DMS79 treated with DMSO at 0.1 percent for 48 hours (cell line): ENCODE measurements around the gene PAAF1.

ENCODE experiments used
- DNase-seq: peaks from one replicate; lab custom pipeline; 2025; lab: John Stamatoyannopoulos, UW

The PAAF1 gene

DNA sequence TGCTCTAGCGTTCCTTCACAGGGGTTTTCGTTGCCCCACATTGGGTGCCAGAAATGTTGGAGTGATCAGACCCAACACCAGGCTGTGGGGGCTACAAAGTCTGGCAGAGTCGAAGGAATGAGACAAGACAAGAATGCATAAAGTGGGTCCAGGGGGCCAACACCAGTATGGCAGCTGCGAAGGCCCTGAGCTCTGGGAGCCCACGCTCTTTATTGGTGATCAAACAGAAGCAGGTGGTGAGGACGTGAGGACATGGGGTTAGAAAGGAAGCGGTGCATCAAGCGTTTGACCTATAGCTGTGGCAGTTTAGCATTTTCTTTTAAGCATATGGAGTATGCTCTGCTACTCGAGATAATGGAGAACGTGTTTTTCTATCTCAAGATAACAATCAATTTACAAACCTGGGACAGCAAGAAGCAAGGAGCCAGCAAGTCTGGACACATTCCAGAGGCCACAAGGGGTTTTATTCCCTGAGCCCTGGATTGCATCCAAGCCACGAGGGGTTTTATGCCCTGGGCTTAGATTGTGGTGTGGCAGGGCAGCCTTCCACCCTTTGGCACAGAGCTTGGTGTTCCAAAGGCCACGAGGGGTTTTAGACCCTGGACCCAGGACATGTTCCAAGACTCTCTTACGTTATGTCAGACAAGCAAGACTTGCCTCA lies 70.1 kb downstream of the PAAF1 start:
- DNase-seq = peak; percentile 54

DNA sequence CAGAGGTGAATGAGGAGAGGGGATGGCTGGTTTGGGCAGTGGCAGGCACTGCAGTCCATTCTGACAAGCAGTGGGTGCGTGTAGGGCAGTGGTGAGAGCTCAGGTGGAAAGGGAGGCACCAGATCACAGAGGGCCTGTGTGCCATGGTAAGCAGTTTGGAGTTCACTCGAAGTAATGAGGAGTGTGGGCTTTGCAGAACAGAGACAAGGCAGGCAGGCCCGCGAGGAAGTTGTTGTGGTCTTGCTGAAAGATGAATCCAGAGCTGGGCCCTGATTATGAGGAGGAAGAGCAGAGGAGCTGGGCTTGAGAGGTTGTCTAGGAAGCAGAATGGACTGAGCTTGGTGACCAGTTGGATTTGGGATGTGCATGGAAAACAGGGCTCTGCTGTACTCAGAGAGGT lies 72.4 kb downstream of the PAAF1 start:
- no peak for DNase-seq

DNA sequence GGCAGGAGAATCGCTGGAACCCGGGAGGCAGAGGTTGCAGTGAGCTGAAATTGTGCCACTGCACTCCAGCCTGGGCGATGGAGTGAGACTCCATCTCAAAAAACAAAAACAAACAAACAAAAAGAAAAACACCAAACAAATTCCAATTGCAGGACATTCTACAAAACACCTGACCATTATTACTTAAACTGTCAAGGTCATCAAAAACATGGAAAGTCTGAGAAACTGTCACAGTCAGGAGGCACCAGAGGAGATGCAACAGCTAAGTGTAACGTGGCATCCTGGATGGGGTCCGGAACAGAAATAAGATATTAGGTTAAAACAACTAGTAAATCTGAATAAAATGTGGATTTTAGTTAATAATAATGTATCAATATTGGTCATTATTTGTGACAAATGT lies 73.1 kb downstream of the PAAF1 start:
- no peak for DNase-seq

DNA sequence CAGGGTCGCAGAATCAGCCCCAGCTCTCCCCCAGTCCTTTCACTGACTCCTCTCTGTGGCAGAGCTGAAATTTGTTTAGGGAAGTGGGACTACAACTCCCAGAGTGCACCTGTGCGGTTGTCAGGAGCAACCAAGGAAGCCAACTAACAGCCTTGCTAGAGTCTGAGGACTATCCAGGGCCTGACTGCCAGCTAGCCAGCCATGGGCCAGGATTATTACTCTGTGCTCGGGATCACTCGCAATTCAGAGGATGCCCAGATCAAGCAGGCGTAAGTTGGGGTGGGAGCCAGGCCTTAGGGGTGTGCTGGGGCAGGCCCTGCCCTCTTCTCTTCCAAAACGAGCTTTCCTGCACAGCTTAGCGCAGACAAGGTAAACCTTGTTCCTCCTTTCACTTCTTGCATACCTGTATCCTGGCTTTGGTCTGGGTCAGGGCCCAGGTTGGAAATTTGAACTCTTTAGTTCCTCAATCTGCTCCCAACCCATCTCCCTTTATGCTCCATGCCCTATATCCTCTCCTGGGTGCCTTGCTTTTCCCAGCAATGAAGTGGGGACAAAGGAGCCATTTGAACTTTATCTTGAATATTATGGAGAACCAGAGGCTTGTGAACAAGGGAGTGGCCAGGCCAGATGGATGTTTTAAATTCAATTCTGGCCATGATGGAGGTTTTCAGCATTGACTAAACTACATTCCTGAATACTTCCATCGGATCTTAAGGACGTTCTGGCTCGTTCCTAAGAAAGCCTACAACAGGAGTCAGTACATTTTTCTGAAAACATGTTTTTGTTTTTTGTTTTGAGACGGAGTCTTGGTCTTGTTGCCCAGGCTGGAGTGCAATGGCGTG lies 74.3 kb downstream of the PAAF1 start, which contains the start of gene DNAJB13:
Gene DNAJB13, plus strand, starts transcription at position 158 of the 842 bp plus-strand sequence. Its CDS starts 44 bp downstream, at position 202.
- DNase-seq = peak; percentile 61

DNA sequence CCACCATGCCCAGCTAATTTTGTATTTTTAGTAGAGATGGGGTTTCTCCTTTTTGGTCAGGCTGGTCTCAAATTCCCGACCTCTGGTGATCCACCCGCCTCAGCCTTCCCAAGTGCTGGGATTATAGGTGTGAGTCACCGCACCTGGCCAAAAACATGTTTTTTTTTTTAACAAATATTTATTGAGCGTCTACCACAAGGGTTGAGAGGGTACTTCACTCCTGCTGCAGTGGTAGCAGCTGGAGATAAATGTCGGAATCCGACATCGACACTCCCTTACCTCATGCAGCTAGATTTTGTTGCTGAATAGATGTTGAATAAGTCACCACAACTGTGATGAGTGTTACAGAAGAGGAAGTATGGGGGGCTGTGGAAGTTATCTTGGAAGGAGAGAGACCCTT lies 75.0 kb downstream of the PAAF1 start:
- DNase-seq = peak; percentile 95

DNA sequence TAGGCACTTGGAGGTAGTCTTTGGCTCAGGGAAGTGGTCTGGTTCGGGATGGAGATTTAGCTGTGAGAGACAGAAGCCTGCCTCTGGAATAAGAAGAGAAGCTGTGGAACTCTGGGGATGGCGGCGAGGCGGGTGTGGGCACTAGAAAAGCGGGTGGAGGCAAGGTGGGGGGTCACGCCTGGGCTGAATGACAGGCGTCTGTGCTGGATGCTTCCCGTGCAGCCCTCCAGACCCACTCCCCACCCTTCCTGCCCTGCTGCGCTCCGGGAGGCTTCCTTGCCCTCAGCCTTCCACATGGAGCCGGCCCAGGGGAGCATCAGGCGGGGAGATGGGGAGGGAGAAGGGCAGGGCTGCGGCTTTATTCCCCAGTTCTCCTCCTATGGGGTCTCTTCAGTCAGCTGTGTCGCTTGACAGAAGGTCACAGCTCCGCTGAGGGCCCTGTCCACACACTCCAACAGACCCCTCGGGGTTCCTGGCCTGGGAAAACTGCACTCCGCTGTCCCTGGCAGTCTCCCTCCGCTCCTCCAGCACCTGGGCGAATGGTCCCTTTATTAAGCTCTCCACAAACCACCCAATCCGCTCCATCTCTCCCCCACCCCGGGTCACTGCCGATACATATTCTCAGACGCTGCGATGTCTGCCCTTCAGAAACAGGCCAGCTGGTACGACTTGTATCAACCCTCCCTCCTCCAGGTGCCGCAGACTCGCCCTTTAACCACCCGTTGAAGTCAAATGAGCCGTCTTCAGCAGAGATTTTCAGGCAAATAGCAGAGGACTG lies 80.3 kb downstream of the PAAF1 start:
- peak; percentile 89 for DNase-seq

DNA sequence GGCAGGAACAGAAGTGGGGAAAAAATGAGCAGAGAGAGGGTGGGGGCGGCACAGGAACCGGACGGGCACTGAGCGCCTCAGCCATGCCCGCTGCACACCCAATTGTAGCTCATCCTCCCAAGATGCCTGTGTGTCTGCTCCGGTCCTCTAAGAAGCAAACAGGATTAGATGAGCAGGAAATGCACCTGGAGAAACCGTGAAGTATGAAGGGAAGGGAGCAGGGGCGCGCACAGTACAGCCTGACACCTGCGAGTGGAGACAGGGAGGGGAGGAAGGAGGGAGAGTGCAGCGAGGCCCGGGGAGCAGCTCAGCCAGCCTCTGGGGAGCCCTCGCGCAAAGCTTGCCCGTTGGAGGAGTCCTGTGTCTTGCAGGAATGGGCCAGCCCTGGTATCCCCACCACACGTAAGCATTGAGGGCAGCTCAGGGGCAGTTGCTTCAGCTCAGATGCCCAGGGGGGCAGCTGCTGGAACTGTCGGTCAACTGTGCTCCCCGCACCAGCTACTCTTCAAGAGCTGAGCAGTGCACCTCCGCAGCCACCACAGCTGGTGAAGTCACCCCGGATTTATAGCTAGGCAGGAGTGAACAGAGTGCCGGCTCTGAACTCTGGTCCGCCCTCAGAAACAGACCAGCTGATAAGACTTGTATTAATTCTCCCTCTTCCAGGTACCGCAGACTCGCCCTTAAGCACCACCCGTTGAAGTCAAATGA lies 81.0 kb downstream of the PAAF1 start:
- DNase-seq = peak; percentile 89

DNA sequence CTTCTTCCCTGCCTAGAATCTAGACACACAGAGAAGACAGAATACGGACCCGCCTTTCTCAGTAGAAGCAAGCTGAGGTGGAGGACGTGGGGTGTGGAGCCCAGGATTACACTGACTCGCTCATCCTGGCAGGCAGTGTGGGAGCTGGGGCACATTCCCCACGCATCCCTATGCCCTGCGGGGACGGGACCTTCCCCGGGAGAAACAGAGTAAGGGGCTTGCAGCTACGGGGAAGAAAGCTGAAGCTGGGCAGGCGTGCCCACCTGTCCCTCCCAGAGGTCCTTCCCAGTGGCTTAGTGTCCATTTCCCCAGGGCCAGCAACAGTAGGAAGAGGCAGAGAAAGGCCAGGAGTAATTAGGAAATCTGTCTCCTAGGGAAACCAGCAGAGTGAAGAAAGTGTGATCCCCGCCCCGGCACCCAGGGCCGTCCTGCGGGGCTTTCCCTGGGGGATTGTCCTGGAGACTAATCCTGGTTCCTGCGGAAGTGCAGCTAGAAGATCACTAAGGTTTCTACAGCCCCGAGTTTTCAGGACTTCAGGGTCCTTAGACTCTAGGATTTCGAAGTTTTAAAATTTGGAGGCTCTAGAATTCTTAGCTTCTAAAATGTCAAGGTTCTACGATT lies 81.8 kb downstream of the PAAF1 start:
- DNase-seq = no peak

DNA sequence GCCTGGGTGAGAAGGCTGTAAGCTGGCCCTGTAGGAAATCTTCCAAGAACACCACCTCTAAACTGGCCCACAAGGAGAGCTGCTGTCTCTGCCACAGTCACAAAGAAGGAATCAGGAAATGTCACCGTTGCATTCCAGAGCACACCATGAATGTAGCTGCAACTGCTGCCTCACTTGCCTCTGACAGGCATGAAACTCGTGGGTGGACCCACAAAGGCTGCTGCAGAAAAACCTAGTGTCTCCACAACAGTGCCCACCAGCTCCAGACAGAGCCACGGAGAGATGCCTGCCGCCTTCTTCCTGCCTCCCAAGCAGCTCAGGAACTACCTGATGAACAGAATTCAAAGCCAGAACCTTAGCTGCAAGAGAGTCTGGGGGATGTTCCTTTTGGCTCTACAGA lies 84.5 kb downstream of the PAAF1 start:
- no peak for DNase-seq

DNA sequence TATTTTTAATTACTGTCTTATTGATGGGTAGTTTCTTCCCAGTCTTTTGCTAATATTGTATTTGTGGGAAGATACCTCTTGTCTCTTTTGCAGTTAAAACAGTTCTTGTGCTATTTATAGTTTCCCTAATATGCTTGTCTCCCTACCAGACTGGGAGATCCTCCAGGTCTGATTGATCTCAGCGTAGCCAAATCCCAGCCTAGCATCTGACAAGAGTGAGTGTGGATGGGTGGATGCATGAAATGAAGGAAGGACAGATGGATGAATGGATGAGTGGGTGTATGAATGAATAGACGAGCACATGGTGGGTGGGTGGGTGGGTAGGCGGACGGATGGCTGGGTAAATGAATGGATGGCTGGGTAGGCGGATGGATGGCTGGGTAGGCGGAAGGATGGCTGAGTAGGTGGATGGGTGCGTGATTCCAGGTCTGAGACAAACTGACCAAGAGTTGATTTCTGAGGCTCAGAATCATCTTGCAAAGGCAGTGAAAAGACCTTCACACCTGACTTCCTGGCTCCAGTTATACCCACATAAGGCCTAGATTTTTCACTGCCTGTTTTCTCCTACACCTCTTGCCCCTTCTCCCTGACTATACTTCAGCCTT lies 85.4 kb downstream of the PAAF1 start:
- no peak for DNase-seq

DNA sequence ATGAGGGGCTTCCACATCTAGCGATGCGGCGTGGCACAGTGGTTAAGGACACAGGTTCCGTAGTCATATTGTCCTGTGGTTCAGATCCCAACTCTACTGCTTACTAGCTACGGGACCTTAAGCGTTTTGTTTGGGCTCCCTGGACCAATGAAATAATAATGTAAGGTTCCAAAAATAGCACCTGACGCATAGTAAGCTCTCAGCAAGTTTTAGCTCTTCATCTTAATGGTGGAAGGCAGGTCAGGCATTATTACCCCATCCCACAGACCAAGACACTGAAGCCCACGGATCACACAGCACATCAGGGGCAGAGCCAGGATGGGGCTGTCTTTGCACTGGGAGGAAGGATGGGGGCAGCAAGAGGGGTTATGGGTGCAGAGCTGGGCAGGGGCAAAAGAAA lies 87.1 kb downstream of the PAAF1 start:
- DNase-seq = no peak

DNA sequence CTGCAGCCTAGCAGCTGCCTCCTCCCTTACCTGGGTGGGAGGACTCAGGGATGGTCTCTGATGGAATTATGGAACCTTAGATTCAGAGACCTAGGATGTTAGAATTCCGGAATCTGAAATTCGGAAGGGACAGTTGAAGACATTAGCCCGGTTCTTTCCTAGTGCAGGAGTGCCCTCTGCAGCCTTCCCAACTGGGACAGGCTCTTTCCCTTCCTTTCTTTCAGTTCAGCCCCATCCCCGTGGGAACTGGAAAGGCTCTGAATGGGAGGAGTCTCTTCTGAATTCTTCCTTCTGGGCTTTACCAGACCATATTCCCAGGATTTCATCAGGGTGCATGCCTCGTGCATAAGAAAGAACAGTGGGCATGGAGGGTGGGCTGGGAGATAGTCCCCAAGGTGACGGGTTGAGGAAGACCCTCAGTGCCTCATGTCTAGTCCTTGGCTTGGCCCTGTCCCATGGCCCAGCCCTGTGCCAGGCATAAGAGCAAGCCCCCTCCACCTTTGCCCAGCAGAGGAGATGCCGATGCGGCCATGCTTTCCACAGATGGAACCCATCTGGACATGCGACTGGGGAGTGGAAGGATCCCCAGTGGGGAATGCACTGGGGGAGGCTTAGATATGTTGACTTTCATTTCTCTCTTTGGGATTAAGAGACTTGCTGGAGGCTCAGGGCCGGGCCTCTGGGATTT lies 88.4 kb downstream of the PAAF1 start:
- no peak for DNase-seq

DNA sequence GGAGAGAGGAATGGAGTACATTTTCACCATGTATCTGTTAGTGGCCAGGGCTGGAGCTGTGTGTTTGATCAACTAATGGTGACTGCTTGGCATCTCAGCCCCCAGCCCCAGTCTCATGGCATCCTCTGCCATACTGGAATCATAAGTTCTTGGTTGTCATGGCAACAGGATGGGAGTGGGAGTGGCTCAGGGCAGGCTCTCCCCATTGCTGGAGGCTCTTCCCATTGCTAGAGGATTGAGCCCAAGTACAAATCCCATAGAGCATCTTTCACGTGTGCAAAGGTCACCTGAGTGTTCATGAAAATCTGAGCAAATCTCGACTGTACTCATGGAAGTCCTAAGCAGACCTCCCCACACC lies 88.9 kb downstream of the PAAF1 start:
- no peak for DNase-seq

DNA sequence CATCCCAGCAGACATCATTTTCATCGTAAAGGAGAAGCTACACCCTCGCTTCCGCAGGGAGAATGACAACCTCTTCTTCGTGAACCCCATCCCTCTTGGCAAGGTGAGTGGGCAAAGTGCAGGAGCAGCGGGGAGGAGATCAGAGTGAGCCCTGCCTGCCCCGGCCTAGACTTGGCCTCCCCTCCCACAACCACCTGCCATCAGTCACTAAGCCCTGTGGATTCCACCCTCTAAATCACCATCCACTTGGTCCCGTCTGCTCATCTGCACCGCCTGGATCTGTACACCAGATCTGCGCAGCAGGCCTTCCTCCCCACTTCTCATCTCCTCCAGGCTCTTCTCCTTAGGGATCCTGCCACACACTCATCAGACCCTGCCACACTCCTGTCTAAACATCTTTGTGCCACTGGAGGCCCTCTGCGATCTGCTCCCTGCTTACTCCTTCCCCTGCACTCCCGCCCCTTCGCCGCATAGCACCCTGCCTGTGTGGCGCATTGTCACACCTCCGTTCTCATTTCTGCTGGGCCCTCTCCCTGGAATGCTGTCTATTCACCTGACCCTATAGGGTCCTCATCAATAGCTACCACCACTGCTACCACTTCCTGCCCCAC lies 91.7 kb downstream of the PAAF1 start:
- DNase-seq = no peak

DNA sequence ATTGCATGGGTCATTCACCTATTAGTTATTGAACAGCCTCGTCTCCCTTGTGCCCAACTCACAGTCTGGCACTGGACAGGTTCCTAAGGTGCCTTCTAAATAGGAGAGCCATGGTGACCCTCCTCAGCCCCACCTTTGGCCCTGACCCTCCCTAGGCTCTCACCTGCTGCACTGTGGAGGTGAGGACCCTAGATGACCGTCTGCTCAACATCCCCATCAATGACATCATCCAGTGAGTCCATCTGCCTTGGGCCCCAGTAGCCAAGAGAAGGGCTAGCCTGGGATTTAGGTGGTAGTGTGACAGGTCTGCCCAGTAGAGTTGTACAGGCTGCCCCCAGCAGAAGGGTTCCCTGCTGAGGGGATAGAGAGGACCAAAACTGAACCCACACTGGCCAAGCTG lies 92.3 kb downstream of the PAAF1 start:
- DNase-seq = no peak

DNA sequence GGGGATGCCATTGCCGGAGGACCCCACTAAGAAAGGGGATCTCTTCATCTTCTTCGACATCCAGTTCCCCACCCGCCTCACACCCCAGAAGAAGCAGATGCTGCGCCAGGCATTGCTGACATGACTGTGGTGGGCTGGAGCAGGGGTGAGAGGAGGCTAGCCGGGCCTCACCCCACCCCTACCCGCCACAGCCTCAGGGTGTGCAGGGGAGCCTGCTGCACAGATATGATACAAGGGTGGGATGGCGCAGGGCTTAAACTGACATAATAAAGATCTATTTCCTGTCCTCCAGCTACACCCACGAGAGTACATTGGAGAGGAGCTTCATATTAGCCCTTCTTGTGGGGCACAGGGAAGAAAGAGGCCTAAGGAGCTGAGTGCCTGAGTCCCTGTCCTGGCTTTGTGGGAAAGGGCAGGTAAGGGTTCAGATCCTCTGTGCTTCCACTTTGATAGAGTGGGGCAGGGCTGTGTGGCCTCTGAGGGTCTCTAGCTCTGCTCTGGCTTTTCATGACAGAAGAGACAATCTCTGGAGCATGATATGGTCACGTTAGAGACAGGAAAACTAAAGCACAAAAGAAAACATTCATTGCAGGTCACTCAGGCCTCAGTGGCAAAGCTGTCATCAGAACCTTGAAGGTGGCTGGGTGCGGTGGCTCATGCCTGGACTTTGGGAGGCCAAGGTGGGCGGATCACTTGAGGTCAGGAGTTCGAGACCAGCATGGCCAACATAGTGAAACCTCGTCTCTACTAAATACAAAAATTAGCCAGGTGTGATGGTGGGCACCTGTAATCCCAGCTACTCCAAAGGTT lies 93.4 kb downstream of the PAAF1 start:
- no peak for DNase-seq

DNA sequence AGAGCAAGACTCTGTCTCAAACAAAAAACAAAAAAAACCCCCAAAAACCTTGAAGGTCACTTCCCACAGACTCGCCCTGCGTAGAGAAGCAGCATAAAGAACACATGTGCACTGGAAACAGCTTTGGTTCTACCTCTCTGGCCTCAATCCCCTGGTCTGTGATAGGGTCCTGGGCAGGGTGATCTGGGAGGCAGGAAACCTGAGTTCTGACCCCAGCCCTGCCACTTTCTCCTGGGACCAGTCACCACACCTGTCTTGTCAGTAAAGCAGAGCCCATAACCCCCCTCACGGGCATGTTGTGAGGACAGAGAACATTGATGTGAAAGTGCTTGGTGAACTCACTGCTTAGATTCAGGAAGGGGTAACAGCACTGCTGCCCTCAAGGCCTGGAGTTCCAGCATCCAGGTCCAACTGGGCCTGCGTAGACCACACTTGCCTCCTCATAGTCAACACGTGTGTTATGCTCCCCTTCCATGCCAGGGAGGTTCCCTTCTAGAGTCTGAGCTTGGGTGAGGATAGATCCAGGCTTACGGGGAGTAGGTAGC lies 94.4 kb downstream of the PAAF1 start:
- no peak for DNase-seq

DNA sequence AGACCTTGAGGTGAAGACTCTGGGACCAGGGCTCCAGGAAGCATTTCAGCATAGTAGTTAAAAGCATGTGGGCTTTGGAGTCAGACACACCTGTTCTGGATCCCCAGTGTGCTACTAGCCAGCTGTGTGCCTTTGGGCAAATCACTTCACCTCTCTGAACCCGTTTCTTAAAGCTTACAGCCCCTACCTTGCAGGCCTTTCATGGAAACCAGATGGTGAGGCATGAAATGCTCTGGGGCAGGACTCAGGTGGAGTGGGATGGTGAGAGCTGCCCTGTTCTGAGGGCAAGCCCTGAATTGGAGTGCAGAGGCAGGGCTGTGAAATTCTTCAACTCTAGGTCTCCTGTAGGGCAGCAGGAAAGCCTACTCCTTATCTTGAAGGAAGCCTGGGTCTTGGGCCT lies 95.4 kb downstream of the PAAF1 start:
- DNase-seq = no peak
